HG02642 (cell line): ENCODE results near the gene SMAD7.

Experiments used
- ATAC-seq: cut with Tn5 transposase; IDR thresholded peaks from one replicate; pipeline ENCODE4 v1.9.1; 2021; ENCODE audit warnings: mild to moderate bottlenecking; ENCODE audit not compliant: unreplicated experiment, poor library complexity

The SMAD7 gene

GRCh38 chr18:48919547-48919946 is 31.2 kb downstream of the SMAD7 start:
- no peak for ATAC-seq

GRCh38 chr18:48918660-48919456 is 31.9 kb downstream of the SMAD7 start:
- ATAC-seq: no peak

GRCh38 chr18:48917579-48918517 is 32.9 kb downstream of the SMAD7 start:
- no peak for ATAC-seq

DNA sequence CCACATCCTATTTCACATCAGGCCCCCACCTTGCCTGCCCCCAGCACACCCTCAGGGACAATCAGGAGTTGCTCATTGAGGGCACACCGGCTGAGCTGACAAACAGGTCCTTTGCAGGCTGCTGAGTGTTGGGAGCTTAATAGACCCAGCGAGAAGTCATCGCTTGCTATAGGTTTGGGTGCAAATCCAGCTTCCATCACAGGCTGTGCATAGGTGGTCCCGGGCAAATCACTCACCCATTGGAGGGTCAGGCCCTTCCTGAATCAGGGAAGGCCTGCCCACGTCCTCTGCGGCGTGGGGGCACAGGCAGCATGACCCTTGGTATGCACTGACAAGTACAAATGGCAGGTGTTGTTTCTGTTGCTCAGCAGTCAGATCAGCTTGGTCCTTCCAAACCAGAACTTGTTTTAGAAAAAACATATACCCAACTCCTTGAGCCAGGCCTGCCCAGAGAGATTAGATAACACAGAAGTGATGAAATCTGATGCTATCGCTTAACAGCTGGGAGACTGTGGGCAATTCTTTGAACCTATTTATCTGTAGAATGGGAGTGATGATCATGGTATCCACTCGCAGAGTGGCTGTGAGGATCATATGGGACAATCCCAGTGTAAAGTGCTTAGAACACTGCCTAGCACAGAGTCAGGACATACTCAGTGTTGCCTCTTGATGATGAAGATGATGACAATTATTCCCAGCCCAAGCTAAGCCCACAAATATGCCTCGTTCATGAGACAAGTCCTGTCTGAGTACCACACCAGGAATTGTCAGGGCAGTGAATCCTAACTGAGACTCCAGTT is 34.9 kb downstream of the SMAD7 start:
- no peak for ATAC-seq

DNA sequence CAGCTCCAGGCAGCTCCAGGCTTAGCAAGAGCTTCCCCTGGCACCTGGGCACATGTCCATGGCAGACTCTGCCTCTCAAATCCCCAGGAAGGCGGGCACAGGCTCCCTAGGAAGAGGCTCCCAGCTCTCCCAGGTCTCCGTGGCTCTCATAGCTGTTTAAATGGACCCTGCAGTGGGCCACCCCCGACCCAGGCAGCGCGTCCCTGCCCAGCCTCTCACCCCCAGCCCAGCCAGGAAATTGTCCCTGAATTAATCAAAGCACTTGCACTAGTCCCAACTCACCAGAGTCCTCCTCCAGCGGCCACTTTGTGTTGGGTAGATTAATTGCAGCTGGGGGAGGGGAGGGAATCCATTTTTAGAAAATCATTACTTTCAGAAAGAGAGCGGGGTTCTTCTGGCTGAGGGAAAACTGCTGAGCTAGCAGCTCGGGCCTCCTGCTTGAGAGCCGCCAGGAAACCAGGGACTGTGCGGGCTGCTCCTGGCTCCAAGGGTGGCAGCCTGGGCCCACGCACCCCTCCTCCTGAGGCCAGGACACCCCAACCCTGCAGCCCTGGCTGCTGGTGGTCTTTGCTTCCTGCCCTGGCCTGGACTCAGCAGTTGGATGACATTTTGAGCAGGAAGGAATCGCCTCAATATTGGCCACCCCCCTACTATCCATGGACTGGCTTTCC is 36.0 kb downstream of the SMAD7 start:
- no peak for ATAC-seq

GRCh38 chr18:48913775-48914174 is 37.0 kb downstream of the SMAD7 start:
- ATAC-seq: no peak

- ATAC-seq: no peak
Observed at GRCh38 chr18:48913201-48913600, 37.6 kb downstream of the SMAD7 start.

DNA sequence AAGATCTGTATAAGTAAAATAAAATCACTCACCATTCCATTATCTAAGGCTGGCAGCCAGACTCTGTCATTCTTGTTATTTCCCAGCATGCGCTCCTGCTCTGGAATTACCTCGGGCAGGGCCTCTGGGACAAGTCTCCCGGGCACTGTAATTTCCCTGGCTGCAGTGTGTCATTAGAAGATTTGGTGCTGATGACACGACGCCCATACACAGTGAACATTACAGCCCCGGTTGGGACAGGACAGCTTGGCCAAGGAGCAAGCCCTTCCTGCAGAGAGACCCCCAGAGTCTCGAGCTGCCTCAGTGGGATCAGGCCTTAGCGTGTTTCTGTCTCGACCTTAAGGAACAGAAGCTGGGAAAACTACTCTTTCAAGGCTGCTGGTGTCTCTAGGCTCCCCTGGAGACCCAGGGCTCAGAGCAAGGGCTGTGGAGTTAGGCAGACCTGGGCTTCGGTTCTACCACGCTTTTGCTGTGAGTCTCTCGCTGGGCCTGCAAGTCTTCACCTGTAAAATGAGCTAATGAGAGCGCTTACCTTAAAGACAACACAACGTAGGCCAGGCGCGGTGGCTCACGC is 39.7 kb downstream of the SMAD7 start:
- no peak for ATAC-seq

DNA sequence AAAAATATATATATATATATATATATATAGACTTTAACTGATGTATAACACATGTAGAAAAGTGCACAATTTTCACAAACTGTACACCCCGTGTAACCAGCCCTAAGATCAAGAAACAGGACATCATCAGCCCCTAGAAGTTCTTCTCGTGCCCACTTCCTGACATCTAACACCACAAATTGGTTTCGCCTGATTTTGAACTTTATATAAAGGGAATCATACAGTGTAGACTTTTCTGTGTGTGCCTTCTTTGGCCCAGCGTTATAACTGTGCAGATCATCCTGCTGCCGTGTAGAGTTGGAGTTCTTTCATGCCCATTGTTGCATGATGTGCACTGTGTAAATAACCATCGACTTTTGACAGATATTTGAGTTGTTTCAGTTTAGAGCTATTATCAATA is 41.0 kb downstream of the SMAD7 start:
- ATAC-seq: no peak

DNA sequence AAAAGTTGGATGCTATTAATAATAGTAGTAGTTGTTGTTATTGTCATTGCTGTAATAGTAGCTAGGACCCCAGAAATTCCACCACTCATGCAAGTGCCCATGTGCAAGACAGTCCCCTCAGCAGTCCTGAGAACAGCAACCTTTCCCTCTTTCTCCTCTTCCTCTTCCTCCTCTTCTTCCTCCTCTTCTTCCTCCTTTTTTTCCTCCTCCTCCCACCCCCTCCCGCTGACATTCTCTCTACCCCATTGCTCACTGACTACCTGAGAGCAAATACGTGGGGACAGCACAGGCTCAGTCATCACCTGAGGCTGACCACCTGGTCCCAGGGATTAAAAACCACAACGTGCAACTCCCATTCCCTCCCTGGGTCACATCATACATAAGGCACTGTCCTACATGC is 41.8 kb downstream of the SMAD7 start:
- ATAC-seq: no peak

DNA sequence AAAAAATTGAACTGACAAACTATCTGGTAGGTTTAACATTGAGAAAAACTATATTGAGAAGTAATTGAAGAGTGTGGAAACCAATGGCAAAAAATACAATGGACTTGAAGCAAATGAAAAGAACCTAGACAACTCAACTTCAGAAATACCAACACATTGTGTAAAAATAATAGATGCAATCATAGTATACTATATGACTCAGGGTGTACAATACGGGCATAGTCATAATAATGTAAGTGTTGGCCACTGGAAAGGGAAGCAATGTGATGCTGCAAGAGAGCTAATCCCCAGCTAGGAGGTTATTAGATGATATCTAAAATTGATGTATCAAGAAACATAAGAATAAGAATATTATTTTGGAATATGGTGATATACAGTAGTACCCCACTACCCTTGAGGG is 45.3 kb downstream of the SMAD7 start:
- no peak for ATAC-seq

DNA sequence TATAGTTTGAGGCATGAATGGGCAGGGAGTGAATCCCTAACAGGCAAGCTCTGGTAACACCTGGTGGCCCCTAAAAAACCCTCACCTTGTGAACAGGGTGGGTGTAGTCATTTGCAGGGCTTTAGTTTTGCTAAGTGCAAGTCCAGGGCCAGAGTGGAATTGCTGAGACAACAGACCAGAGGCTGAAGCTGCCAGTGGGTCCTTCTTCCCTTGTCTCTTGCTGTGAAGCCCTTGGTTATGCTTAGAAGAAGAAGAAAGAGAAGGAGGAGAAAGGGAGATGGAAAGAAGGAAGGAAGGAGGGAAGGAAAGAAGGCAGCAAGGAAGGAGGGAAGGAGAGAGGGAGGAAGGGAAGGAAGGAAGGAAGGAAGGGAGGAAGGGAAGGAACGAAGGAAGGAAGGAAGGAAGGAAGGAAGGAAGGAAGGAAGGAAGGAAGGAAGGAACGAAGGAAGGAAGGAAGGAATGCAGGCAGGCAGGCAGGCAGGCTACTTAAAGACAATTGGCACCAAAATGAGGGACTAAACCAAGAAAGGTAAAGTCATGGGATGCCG is 45.8 kb downstream of the SMAD7 start:
- no peak for ATAC-seq

DNA sequence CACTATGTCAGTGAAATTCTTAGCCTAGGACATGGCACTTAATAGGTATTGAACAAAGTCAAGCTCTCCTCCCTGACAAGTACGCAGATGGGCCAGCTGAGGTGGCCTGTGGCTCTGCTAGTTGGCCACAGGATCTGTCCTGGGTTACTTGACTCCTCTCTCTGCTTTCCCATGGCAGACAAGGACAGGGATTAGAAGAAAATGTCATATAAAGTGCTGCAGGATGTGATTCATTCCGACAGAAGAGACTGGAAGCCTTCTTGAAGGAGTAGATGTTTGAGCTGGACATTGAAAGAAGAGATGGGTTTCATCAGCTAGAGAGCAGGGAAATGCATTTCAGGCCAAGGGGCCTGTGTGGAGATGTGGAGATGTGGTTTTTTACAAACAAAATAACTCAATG is 46.7 kb downstream of the SMAD7 start:
- no peak for ATAC-seq

GRCh38 chr18:48902856-48903601 is 47.7 kb downstream of the SMAD7 start:
- no peak for ATAC-seq

DNA sequence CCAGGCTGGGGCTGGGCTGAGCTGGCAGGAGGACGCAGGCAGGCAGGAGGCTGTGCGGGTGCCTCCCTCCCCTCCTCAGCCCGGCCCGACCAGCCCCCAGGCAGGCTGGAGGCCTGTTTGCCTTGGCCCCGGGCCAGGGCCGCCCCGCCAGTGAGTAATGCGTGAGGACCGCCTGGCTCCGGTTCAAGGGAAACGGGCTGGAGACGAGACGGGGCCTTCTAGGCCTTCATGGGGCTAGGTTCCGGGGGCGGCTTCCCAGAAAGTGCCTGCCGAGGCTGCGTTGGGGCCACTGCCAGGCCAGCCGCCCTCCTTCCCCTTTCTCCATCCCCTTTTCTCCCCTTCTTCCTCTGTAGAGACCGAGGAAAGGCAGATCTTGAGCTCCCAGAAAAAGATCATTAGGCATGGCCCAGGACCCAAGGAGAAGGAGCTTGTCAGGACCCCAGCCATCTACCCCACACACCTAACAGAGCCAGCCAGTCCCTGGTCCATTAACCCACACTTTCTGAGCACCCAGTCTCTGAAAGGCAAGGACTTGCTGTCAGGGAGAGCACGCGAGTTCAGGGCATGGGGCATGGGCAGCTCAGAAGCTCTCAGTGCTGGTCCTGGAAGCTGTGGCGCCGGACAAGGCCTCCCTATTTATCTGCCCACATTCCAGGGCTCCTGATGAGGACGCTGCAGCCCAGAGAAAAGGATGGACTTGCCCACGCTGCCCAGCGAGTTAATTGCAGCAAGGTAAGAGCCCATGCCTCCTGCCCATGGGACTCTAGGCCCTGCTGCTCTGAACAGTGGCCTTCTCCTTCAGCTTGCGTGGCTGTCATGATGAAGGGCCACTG is 48.5 kb downstream of the SMAD7 start:
- ATAC-seq: no peak

DNA sequence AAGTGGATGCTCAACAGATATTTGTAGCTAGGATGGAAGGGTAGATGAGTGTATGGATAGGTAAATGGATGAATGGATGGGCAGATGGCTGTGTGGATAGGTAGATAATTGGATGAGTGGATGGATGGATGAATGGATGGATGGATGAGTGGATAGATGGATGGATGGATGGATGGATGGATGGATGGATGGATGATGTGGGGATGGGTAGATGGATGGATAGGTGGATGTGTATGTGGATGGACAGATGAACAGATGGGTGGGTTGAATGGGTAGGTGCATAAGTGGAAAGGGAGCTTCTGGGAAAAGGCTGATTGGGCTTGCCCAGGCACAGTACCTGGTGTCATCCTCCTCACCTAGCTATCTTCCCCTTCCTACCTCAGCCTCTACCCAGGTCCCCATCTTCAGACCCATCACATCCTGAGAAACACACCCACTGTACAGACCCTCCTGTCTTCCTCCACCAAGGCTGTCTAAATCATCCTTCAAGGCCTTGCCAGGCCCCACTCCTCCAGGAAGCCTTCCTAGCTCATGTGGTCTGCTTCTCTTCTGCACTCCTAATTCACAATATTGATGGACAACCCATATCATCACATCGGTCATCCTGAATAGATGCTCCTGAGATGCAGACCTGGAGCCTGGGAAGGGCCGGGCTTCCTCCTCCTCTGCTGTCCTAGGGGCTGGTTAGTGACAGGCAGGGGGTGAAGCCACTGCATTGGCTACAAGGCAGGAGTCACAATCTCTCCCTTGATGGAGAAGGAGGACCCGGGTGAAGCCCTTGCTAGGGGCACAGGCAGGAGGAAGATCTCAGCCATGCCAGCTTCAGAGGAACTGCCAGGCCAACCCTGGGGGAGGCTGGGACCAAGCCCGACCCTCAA is 49.4 kb downstream of the SMAD7 start:
- no peak for ATAC-seq

DNA sequence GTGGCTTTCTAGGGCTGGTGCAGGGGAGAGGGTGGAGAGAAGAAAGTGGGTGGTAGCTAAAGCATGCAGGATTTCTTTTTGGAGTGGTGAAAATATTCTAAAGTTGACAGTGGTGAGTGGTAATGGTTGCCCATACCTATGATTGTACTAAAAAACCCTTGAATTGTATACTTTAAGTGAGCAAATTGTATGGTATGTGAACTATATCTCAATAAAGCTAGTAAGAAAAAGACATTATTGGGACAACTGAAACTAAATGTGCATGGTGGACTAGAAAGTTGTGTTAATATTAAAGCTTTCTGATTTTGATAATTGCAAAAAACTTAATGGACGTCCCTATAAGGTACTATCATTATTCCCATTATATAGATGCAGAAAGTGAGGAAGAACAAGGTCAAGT is 50.3 kb downstream of the SMAD7 start:
- ATAC-seq: no peak
